Activated CD8-positive, alpha-beta memory T cell treated with anti-CD3 and anti-CD28 coated beads for 24 hours (primary cell): ENCODE results near the gene RYK.
"Not testable (repeated sequence)": the region's sequence is repeated elsewhere in the genome, so short reads cannot be mapped to it uniquely, and the experiment has no call there.

Experiments
- DNase-seq: peaks from one replicate; pipeline ENCODE4 v3.0.0-alpha.2; 2020

Gene RYK

GRCh38 chr3:134250717-134251220, at the start of gene RYK:
TSS of gene RYK (minus strand) at chr3:134250859. CDS start at chr3:134250654, 205 bp downstream.
- peak; percentile 90 for DNase-seq

GRCh38 chr3:134299888-134300206, 49.2 kb upstream of the RYK start:
- no peak for DNase-seq

- DNase-seq, result no peak
Observed at GRCh38 chr3:134299185-134299887, 48.7 kb upstream of the RYK start.

GRCh38 chr3:134298249-134298648, 47.6 kb upstream of the RYK start:
- no peak for DNase-seq

- no peak for DNase-seq
Observed at GRCh38 chr3:134296616-134297015, 46.0 kb upstream of the RYK start.

- DNase-seq, result no peak
Observed at GRCh38 chr3:134295930-134296329, 45.3 kb upstream of the RYK start.

GRCh38 chr3:134294302-134295280, 43.9 kb upstream of the RYK start:
- DNase-seq, result peak; percentile 71

GRCh38 chr3:134291319-134292254, 40.9 kb upstream of the RYK start:
- DNase-seq, result peak; percentile 49

- peak; percentile 30 for DNase-seq
Observed at GRCh38 chr3:134287512-134287911, 36.9 kb upstream of the RYK start.

- DNase-seq, result no peak
Observed at GRCh38 chr3:134284438-134284837, 33.8 kb upstream of the RYK start.

- no peak for DNase-seq
Observed at GRCh38 chr3:134282659-134283047, 32.0 kb upstream of the RYK start.

- no peak for DNase-seq
Observed at GRCh38 chr3:134281912-134282658, 31.4 kb upstream of the RYK start.

- DNase-seq, result no peak
Observed at GRCh38 chr3:134279466-134279865, 28.8 kb upstream of the RYK start.

GRCh38 chr3:134277066-134277660, 26.5 kb upstream of the RYK start:
- DNase-seq, result no peak

GRCh38 chr3:134276086-134276485, 25.4 kb upstream of the RYK start:
- no peak for DNase-seq

- DNase-seq, result not testable (repeated sequence)
Observed at GRCh38 chr3:134275110-134275509, 24.5 kb upstream of the RYK start.

GRCh38 chr3:134274571-134274970, 23.9 kb upstream of the RYK start:
- no peak for DNase-seq

- DNase-seq, result no peak
Observed at GRCh38 chr3:134267996-134268395, 17.3 kb upstream of the RYK start.

GRCh38 chr3:134260987-134261386, 10.3 kb upstream of the RYK start:
- DNase-seq, result no peak

- no peak for DNase-seq
Observed at GRCh38 chr3:134258761-134259347, 8.2 kb upstream of the RYK start.

GRCh38 chr3:134255404-134255803, 4.7 kb upstream of the RYK start:
- no peak for DNase-seq
